ENCODE data around the gene LRSAM1. TPM values are rescaled to one million over a fixed set of nuclear protein-coding genes. Genes with fewer than 3 reads are reported as not detected.
"Not testable (repeated sequence)": the region's sequence is repeated elsewhere in the genome, so short reads cannot be mapped to it uniquely, and the experiment has no call there.

Gene LRSAM1
- total RNA-seq, 1 donor from 2014 or later, result 25.9 TPM

GRCh38 chr9:127463382-127463781 is 12.1 kb downstream of the LRSAM1 start:
- Histone ChIP-seq H3K9me3 (no peaks in the 10 kb centered on the region), H3K36me3 (peaks cover 85% of the 10 kb centered on the region), H3K27ac (no peak overlapping the region), H3K4me3 (no peak overlapping the region), H3K4me1 (no peaks in the 10 kb centered on the region), H3K27me3 (ENCODE audit: low read depth) (no peaks in the 10 kb centered on the region)
- TF ChIP-seq CTCF (IDR thresholded peaks at IDR 0.05), result no peak
- ATAC-seq, result no peak
- intact Hi-C loops (cut with DNase I), result no loop called here
- DNase-seq, result no peak

GRCh38 chr9:127463911-127464310 is 12.6 kb downstream of the LRSAM1 start:
- Histone ChIP-seq H3K27me3 (ENCODE audit: low read depth) (no peaks in the 10 kb centered on the region), H3K27ac (no peak overlapping the region), H3K4me1 (no peaks in the 10 kb centered on the region), H3K4me3 (no peak overlapping the region), H3K36me3 (peaks cover 85% of the 10 kb centered on the region), H3K9me3 (no peaks in the 10 kb centered on the region)
- ATAC-seq (no peak), DNase-seq (no peak)
- intact Hi-C loops (cut with DNase I), result no loop called here
- no peak for TF ChIP-seq CTCF (IDR thresholded peaks at IDR 0.05)

DNA sequence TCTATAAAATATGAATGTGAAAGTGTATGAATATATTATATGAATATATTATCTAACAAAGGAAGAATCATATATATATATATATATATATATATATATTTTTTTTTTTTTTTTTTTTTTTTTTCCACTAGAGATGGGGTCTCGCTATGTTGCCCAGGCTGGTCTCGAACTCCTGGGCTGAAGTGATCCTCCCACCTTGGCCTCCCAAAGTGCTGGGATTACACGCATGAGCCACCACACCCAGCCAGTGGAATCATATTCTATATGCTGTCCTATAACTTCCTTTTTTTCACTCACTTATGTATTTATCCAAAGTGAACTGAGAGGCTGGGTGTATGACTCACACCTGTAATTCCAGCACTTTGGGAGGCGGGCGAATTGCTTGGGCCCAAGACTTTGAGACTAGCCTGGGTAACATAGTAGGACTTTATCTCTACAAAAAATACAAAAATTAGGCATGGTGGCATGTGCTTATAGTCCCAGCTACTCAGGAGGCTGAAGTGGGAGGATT is 15.2 kb downstream of the LRSAM1 start:
- H3K27ac ChIP-seq; H3K4me1 ChIP-seq; ATAC-seq; DNase-seq; H3K27me3 ChIP-seq (ENCODE audit: low read depth); H3K9me3 ChIP-seq; H3K4me3 ChIP-seq; intact Hi-C loops (cut with DNase I): not testable (repeated sequence)
- H3K36me3 ChIP-seq, result peaks cover 82% of the 10 kb centered on the region

DNA sequence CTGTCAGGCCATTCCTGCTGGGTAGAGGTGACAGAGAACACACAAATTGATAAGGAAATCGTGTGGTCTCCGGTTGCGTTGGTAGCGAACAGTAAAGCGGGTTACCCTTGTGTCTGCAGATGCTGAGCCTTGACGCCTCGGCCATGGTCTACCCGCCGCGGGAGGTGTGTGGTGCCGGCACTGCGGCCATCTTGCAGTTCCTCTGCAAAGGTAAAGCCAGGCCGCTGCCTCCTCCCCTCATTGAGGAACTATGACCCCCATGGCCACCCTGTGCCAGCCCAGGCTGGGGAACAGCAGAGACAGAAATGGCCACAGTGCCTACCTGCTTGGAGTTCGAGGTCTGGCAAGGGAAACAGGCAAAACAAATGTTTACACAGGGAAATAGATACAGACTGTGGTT is 16.3 kb downstream of the LRSAM1 start:
- DNase-seq, result no peak
- no peaks in the 10 kb centered on the region for H3K9me3 ChIP-seq
- intact Hi-C loops (cut with DNase I), result no loop called here
- no peak overlapping the region for H3K27ac ChIP-seq
- H3K36me3 ChIP-seq, result peaks cover 75% of the 10 kb centered on the region
- H3K27me3 ChIP-seq (ENCODE audit: low read depth), result no peaks in the 10 kb centered on the region
- H3K4me1 ChIP-seq, result no peaks in the 10 kb centered on the region
- no peak overlapping the region for H3K4me3 ChIP-seq
- ATAC-seq, result no peak
- TF ChIP-seq CTCF (IDR thresholded peaks at IDR 0.05), result no peak

DNA sequence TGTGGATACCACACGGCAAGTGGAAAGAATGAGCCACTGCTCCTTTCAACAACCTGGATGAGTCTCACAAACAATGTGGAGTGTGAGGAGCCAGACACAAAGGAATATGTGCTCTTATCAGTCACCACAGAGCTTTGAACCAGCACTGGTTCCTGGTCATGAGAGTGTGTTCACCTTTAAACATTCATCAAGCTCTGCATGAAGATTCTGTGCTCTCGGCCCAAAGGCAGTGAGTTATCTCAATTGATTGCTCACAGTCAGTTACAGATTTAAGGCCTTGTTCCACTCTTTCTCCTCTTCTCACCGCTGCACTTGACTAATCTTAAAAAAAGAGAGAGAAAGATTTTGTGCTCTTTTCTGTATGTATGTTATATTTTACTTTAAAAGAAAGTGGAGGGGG is 19.4 kb downstream of the LRSAM1 start:
- peaks cover 74% of the 10 kb centered on the region for H3K36me3 ChIP-seq
- no peak for TF ChIP-seq CTCF (IDR thresholded peaks at IDR 0.05)
- intact Hi-C loops (cut with DNase I), result no loop called here

GRCh38 chr9:127473501-127473900 is 22.2 kb downstream of the LRSAM1 start:
- Histone ChIP-seq H3K27ac (no peak overlapping the region), H3K27me3 (ENCODE audit: low read depth) (no peaks in the 10 kb centered on the region), H3K4me1 (no peaks in the 10 kb centered on the region), H3K9me3 (no peaks in the 10 kb centered on the region), H3K4me3 (no peak overlapping the region), H3K36me3 (peaks cover 69% of the 10 kb centered on the region)
- ATAC-seq (peak in 1 of 2 donors; percentile 12), DNase-seq (no peak)
- intact Hi-C loops (cut with DNase I), result no loop called here
- no peak for TF ChIP-seq CTCF (IDR thresholded peaks at IDR 0.05)

More for the DNA sequence above, 19.4 kb downstream of the LRSAM1 start:
- Histone ChIP-seq H3K27me3 (ENCODE audit: low read depth) (no peaks in the 10 kb centered on the region), H3K4me1 (no peaks in the 10 kb centered on the region), H3K27ac (no peak overlapping the region), H3K9me3 (no peaks in the 10 kb centered on the region), H3K4me3 (no peak overlapping the region)
- DNase-seq (no peak), ATAC-seq (no peak)
